ENCODE results near the gene TTLL7. TPM values are rescaled to one million over a fixed set of nuclear protein-coding genes. Genes with fewer than 3 reads are reported as not detected.
"Not testable (repeated sequence)": the region's sequence is repeated elsewhere in the genome, so short reads cannot be mapped to it uniquely, and the experiment has no call there.

Gene TTLL7
- total RNA-seq, 1 donor from 2014 or later = 14.0 TPM

DNA sequence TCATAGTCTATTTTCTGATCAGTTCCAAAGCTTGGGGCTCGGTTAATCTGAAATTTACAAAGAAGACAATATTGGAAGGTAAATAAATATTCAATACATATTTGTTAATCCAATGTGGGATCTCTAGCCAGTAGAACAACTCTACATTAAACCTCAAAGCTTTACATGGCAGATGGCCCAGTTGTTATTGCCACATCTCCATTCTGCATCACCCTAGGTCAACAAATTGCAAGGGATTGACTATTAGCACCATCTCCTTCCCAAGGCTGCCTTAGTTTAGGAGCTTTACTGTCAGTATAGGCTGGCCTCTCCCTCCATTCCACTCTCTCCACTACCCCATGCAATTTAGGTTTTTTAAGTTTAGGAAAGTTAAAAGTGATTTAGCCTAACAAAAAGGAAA lies 69.7 kb downstream of the TTLL7 start:
- peak; percentile 16 for DNase-seq (ENCODE audit: low read depth)

DNA sequence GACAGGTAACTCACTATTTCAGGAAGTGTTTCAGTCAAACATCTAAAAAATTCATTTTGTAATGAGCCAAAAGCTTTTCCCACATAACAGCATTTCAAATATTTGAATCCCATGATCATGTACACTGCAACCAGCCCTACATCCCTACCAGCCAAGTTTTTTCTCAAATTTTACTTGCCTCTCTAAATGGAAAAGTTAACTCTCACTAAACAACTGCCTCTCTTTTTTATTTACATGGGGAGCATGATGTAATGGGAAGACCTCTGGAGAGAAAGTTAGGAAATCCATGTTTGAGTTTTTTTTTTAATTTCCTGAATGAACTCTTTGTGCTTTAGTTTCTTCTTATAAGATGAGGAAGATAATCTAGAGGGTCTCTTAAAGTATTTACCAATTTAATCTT lies 70.5 kb downstream of the TTLL7 start:
- no peak for DNase-seq (ENCODE audit: low read depth)

DNA sequence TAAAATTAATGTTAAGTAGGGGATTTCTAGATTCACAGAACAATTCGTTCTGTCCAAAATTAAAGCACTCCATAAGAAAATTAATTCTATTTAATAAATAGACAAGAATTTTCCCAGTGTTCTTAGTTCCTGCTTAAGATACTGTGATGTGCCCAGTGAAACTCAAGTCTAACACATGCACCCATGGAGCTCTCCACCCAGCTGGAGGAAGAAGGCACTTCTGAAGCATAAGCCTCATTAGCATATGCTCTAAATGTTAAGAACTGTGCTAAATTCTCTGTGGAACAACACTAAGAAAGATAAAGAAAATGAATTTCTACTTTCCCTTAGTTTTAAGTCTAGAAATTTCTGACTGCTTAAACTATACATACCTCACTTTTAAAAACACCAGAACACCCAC lies 71.2 kb downstream of the TTLL7 start:
- no peak for DNase-seq (ENCODE audit: low read depth)

DNA sequence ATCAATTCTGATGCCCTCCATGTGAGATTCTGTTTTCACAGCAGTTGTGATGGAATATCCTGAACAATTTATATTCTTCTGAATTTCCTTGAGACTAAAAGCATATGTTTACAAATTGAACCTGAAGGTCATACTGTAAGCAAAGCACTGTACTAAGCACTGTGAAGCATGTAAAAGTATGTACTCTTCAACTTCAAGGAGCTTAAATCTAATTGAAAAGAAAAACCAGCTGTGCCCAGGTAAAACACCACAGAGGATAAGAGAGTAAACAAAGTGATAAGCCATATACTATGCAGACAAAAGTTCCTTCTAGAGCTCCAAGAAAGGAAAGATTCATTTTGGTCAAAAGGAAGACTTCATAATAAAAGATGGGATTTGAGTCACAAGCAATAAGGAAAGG lies 71.9 kb downstream of the TTLL7 start:
- no peak for DNase-seq (ENCODE audit: low read depth)

DNA sequence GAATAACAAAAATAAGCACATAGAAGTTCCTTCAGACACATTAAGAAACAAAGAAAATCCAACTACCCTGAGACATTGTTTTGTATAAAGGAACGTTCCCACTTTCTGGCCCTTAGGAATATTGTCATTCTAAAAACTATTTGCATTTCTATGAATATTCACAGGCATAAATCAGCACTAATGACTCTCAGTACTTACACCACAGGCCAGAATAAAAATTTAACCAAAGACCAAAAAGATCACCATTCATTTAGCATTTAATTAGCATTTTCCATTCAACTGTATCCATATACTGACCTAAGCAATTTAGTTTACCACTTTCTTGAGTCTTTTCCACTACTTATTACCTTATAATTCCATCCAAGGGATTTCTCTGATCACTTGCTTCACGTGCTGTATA lies 75.4 kb downstream of the TTLL7 start:
- DNase-seq (ENCODE audit: low read depth) = no peak

DNA sequence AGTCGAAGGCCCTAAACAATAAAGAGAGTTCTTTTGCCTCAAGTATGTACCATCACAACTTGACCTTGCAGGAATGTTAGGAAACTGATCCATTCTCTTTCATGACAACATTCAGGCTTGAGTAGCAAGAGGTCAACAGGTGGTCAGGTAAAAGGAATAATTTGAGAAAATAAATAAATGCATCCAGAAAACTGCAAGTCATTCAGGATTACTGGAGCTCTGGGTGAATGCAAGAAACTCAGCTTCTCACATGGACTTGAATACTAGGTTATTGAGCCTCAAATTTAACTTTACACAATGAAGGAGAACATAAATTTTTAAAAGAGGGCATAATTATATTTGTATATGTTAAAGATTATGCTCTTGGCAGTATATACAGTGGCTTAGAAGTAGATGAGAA lies 76.5 kb downstream of the TTLL7 start:
- DNase-seq (ENCODE audit: low read depth) = no peak

DNA sequence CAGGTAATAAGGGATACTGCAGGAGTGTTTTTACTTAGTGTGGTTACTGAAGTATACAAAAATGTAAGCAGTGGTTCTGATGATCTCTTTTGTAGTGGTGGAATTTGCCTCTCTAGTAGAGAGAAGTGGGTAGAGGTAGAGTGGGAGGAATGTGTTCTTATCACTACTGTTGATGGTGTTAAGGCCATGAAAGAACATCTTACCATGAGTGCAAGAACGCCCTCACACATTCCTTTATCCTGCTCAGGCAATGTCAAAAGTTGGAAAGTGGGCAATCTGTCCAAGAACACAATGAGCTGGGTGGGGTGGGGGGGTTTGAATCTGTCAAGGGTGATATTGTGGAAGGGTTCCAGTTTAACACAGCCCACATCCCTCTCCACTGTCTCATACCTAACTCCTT lies 78.6 kb downstream of the TTLL7 start:
- no peak for DNase-seq (ENCODE audit: low read depth)

DNA sequence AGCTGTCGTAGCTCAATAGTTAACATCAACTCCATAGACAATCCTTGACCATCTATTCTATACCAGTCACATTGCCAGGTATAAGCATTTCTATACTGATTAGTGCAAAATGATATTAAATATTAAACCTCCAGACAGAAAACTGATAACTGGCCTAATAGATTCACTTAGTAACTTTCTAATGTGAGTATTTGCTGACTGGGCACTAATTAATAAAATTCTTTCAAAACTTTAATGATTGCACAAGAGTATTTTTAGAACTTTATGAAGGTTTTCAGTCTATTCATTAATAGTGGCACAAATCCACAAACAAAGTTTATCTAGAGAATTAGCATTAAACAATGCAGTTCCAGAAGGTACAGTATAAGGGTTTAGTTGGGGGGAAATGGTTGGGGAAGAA lies 79.1 kb downstream of the TTLL7 start:
- no peak for DNase-seq (ENCODE audit: low read depth)

DNA sequence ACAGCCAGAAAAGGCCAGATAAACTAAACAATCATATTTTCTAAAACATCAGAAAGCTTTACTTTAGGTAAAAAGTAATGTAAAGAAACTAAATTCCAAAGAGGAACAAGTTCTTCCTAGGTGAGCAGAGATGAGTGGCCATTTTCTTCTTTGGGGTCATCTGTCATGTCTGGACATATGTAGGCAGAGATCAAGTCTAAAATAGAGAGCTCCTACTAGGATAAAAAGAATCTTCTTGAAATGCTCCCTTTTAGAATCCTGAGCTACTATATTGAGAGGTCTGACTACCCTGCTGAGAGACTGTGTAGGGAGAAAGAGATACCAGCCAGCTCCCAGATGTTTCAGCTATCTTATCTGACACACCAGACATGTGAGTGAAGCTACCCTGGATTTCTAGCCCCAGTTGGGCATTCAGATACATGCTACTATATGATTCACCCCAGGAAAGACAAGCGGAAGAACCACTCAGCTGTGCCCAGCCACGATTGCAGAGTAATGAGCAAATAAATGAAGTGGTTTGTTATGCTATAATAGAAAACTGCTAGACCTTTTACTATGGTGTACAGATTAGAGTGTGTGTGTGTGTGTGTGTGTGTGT lies 80.1 kb downstream of the TTLL7 start:
- no peak for DNase-seq (ENCODE audit: low read depth)

DNA sequence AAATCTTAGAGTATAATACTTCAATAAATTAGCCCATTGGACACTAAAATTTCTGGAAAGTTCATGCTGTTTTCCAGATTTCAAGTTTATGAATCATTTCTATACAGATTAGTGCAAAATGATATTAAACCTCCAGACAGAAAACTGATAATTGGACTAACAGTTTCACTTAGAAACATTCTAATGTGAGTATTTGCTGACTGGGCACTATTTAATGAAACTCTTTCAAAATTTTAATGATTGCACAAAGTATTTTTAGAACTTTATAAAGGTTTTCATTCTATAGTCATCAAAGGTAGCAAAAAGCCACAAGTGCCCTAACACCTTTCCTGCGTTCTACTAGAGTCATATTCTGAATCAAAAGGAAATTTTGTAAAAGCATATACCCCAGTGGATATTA lies 81.0 kb downstream of the TTLL7 start:
- DNase-seq (ENCODE audit: low read depth) = no peak

DNA sequence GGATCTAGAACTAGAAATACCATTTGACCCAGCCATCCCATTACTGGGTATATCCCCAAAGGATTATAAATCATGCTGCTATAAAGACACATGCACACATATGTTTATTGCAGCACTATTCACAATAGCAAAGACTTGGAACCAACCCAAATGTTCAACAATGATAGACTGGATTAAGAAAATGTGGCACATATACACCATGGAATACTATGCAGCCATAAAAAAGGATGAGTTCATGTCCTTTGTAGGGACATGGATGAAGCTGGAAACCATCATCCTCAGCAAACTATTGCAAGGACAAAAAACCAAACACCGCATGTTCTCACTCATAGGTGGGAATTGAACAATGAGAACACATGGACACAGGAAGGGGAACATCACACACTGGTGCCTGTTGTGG lies 82.8 kb downstream of the TTLL7 start:
- not testable (repeated sequence) for DNase-seq (ENCODE audit: low read depth)

DNA sequence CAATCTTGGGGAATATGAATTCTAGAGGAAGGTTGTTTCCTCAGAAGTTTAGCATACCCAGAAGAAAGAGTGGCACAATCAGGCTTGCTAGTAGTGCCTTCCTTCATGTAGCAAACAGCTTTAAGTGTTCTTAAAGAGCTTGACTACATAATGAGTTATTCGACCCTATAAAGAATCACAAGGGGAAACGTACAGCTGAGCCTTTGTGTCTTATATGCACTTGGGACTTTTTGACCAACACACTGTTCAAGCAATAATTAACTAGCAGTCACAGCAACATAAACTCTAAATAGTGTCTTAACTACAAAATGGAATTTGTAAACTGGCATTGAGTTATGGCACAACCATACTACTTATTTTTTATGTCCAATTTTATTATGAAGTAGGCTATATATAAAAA lies 86.1 kb downstream of the TTLL7 start:
- DNase-seq (ENCODE audit: low read depth) = peak; percentile 58

DNA sequence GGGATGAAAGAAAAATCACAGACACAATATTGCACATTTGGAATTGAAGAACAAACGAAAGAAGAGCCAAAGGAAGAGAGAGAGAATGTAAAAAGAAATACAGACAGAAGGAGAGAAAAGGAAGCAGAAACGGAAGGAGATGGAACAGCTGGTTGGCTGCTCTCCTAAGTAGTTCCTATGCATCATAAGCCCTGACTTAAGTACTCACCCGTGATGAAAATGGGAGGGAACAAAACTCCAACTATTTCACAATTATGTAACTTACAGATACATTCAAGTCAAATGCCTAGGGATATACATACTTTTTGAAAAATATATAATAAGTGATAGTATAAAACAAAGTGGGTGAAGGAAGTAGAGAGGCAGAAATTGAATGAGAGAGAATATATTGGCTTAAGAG lies 88.5 kb downstream of the TTLL7 start:
- DNase-seq (ENCODE audit: low read depth) = no peak

DNA sequence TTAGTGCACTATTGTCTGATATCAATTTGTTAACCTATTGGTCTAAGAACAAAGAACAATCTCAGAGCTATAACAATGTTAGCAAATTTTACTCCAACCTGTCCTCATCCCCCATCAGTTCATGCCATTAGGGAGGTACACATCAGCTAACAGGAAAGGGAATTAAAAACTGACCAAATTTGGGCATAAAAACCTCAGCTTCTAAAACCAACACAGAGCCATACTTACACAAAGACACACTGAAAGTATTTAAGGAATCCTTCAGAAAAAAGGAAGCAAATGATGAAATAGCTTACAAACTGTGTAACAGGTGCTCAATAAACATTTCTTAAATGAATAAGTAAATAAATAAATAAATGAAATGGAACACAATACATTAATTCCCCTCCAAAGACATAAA lies 89.2 kb downstream of the TTLL7 start:
- DNase-seq (ENCODE audit: low read depth) = peak; percentile 42

DNA sequence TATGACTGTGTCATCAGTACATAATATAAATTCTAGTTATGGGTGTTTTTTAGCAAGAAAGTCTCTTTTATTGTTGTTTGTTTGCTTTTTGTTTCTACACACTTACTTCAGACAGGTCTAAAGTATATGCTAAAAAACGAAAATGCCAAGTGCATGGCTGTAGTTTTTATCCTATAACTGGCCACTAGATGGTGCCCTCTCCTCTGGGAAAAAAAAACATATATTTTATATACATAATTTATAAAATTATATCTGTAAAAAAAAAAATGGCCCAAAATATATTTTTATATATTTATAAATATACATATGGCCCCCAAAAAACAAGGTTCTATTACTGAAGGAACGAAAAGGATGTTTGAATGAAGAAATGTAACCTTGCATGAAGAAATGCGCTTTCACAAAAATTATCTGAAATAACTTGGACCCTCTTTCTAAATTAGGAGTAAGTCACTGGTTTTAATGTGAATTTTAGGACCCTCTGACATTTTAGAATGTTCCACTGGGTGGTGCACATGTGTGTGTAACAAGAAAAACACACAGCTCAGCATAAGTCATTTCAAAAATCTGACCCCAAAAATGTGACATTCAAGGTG lies 93.5 kb downstream of the TTLL7 start:
- no peak for DNase-seq (ENCODE audit: low read depth)

DNA sequence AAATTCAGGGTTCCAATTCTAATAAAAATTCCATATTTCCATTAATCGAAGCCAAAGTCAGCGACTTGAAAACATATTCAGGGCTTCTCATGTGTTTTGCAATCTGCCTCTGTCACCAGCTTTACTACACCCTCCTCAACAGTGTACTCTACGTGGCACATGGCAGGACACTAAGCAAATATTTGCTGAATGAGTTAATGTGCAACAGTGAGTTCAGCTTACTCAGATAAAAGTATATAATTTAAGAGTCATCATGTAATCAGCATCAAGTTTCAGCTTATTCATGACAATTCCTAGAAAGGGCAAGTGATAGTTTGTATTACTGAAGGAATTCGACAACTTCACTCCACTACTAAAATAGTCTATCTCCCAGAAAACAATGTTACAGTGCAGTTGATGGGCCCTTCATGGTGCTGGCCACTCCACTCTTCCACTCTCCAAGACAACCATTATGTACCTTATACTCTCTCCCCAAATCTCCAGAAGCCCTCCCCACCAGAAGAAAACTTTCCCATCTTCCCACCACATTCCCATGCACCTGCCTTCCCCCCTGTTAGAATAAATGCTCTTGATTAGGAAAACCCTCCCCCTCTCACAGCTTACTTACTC lies 97.3 kb downstream of the TTLL7 start:
- peak; percentile 92 for DNase-seq (ENCODE audit: low read depth)

DNA sequence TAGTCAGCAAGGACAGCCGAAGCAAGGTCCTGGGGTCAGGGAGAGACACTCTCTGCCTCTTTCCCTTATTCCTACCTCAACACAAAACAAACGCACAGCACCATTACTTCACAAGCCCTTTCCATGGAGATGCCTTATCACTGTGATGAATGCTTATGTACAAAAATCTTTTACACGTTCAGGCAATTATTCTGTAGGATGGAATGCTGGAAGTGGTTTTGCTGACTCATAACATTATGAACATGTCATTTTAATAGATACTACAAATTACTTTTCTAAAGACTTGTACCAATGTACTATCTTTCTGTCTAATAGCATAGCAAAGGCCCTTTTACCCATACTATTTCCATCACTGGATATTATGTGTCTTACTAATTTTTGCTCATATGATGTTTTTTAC lies 98.4 kb downstream of the TTLL7 start:
- no peak for DNase-seq (ENCODE audit: low read depth)

DNA sequence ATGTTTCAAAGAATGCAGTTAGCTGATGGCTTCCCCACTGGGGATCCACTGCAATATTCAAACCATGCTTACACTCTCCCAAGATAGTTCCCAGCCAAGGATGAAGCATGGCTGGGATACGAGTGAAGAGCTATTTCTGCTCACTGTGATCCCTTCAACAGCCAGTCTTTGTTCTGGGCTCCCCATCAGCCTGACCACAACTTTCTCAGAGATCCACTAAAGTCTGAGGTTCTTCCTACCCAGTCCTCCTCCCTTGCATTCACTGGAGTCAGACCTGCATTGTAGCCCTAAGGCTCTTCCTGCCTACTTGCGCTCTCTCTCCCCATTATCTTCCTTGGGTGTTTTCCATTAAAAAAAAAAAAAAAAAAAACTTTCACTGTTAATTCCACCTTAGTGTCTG lies 101.4 kb downstream of the TTLL7 start:
- DNase-seq (ENCODE audit: low read depth) = no peak

DNA sequence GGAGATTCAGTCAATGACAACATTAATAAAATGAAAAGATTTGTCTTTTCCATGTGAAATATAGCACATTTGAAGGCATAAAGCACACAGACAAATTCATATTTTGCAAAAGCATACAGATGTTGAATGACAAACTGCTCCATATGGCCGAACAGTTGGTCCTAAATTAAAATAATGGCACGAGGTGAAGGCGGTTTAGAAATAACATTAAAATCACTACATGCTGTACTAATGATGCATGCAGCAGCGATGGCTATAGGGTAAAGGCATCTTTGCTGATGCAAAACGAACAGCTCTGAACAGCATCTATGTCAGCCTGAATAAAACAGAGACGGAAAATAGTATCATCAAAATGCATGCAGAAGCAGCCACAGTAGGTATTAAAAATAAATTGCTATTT lies 102.6 kb downstream of the TTLL7 start:
- no peak for DNase-seq (ENCODE audit: low read depth)

DNA sequence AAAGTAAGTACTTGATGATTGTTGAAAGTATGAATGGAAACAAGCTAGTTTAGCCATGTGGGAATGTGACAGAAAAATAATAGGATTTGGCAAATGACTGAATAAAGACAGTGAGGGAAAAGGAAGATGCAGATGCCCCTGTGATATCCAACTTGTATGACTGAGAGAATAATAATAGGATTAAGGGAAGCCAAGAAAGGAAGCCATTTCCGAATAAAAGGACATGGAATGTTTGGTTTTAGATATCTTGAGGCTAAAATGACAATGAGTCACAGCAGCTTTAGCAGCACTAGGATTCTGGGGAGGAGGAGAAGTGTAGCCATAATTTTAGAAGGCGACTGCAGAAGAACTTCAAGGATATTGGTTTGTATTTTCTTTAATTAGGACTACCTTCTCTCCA lies 109.2 kb downstream of the TTLL7 start:
- no peak for DNase-seq (ENCODE audit: low read depth)

DNA sequence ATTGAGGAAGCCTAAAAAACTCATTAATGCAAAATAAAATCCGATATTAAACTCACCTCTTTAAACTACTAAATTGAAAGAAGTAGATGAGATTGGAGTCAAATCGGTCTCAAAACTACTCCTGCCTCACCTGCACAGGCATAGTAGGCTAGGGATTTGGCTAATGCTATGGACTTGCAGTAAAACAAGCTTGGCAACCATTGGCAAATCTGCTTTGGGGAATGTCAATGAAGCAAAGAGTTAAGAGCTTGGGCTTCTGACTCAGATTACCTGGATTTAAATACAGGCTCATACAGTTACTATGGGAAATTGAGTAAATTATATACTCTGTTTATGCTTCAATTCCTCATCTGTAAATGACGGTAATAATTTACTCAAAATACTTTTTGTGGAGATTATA lies 111.4 kb downstream of the TTLL7 start:
- no peak for DNase-seq (ENCODE audit: low read depth)

DNA sequence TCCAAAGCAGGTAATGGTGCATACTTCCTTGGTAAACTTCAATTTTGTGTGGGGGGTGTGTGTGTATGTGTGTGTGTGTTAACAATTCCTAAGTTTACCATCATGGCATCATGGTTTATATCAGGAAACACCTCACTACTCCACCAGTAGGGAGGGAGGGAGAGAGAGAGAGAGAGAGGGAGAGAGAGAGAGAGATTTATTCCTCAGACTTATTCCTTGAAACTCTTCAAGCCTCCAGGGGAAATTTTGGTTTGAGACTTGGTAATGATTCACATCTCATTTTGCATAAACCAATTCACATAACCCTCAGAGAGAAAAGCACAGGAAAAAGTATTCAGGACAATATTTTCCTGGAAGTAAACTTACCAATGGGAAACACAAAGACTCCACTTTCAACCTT lies 115.0 kb downstream of the TTLL7 start:
- peak; percentile 86 for DNase-seq (ENCODE audit: low read depth)

DNA sequence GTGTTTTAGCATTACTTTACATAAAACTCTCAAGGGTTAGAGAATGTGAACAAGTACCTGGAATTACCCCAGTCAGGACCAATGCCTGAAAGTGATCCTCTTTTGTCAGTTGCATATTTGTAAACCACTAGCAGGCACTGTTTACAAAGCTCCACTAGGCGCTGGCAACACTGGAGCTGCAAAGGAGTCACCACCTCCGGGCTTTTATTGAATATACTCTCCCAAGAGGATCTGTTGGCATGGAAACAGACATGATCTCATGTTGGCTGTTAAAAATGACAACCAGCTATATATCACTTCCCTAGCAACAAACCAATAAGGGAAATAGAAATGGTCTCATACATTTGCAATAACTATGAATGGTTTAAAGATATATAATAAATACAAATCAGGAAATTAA lies 116.0 kb downstream of the TTLL7 start:
- DNase-seq (ENCODE audit: low read depth) = peak; percentile 52

DNA sequence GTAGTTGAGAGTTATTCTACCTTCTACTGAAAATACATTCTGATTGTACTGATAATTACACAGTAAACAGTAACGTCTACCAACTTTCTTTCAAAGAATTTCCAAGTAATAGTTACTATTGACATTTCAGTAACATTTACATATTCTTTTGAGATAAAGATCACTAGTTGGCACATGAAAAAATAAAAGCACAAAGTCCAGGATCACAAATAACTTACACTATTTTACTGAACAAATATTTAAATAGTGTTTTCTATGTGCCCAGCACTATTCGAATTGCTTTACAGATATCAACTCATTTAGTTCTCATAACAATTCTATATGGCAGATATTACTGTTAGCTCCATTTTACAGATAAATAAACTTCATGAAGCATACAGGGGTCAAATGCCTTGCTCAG lies 126.4 kb downstream of the TTLL7 start:
- no peak for DNase-seq (ENCODE audit: low read depth)

Measured in renal cortical epithelial cell (primary cell).